Cardiac muscle cell (in vitro differentiated cells and primary cell): ENCODE results near the gene CPA1. TPM values are rescaled to one million over a fixed set of nuclear protein-coding genes. Genes with fewer than 3 reads are reported as not detected.

Experiments used
- DNase-seq, 2 donors: peaks; one replicate each; pipeline versions ENCODE4 v3.0.0 to v3.0.0-alpha.2; 2010 to 2017; ENCODE audit warnings: low read depth in 1 of 2, low spot score in 1 of 2
- H3K27ac ChIP-seq: fragments of 200-600 bp; sonication (generic); 2 replicates; pipeline ENCODE4 v1.5.1; 2016
- H3K27me3 ChIP-seq: fragments of 200-600 bp; sonication (generic); 2 replicates; pipeline ENCODE4 v1.6.0; 2016; ENCODE audit warnings: control low read depth
- H3K36me3 ChIP-seq: fragments of 200-600 bp; sonication (generic); 2 replicates; pipeline ENCODE4 v1.5.1; 2016; ENCODE audit warnings: control low read depth
- H3K4me1 ChIP-seq: fragments of 200-600 bp; sonication (generic); 2 replicates; pipeline ENCODE4 v1.8.1; 2017; ENCODE audit warnings: low read depth, mild to moderate bottlenecking, mixed run types
- H3K4me3 ChIP-seq: fragments of 200-600 bp; sonication (generic); 2 replicates; pipeline ENCODE4 v1.5.1; 2016; ENCODE audit warnings: mild to moderate bottlenecking
- H3K9me3 ChIP-seq: fragments of 200-600 bp; sonication (generic); 2 replicates; pipeline ENCODE4 v1.5.1; 2017; ENCODE audit warnings: low read depth, mild to moderate bottlenecking, control low read depth
- CTCF ChIP-seq: IDR thresholded peaks from 2 replicates; pipeline ENCODE4 v1.5.1; 2012; ENCODE audit warnings: low read depth, mild to moderate bottlenecking, low read length
- polyA plus RNA-seq: library from polyadenylated mRNA; unstranded; fragments of >200 nt; fragmentation: Nextera tagmentation; extraction: Ambion mirVana; gene quantifications from 2 replicates; pipeline ENCODE4 v1.2.1, GENCODE V29; 2016
- total RNA-seq: library from RNA; depleted of rRNA; stranded (reverse); fragments of >200 nt; gene quantifications from 2 replicates; pipeline ENCODE4 v1.2.3, GENCODE V29; 2016

Gene CPA1
- total and polyA plus RNA-seq, 2 experiments from 2014 or later = 3.5 to 4.3 TPM

- Histone ChIP-seq H3K4me3 (no peak overlapping the region), H3K27me3 (no peaks in the 10 kb centered on the region), H3K27ac (no peak overlapping the region), H3K36me3 (no peaks in the 10 kb centered on the region), H3K4me1 (peaks cover 27% of the 10 kb centered on the region), H3K9me3 (no peaks in the 10 kb centered on the region)
- no peak for TF ChIP-seq CTCF
- peak in 1 of 2 donors; percentile 11 for DNase-seq
Measured at GRCh38 chr7:130433301-130433700, 53.0 kb downstream of the CPA1 start.

DNA sequence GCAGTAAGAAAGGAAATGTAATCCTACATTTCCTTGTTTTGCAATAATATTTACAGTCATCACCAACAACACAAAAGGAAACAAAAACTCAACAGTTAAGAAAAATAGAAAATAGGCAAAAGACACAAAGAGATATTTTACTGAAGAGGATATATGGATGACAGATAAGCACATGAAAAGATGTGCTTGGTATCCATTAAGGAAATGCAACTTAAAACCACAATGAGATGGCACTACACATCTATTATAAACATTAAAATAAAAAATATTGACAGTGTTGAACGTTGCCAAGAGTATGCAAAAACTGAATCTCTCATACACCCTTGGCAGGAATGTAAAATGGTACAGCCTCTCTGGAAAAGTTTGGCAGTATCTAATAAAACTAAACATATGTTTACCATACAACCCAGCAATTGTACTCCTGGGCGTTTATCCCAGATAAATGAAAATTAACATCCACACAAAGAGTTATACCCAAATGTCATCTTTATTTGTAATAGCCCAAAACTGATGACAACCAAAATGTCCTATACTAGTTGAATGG is 55.1 kb downstream of the CPA1 start:
- Histone ChIP-seq H3K4me1 (peaks cover 26% of the 10 kb centered on the region), H3K27me3 (no peaks in the 10 kb centered on the region), H3K9me3 (no peaks in the 10 kb centered on the region), H3K36me3 (no peaks in the 10 kb centered on the region), H3K27ac (no peak overlapping the region), H3K4me3 (no peak overlapping the region)
- DNase-seq = no peak
- no peak for TF ChIP-seq CTCF

GRCh38 chr7:130436253-130436652 is 56.0 kb downstream of the CPA1 start:
- no peak for DNase-seq

More at GRCh38 chr7:130436253-130436652, 56.0 kb downstream of the CPA1 start:
- H3K9me3 ChIP-seq = no peaks in the 10 kb centered on the region
- TF ChIP-seq CTCF = no peak
- H3K36me3 ChIP-seq = no peaks in the 10 kb centered on the region
- no peaks in the 10 kb centered on the region for H3K27me3 ChIP-seq
- no peak overlapping the region for H3K4me3 ChIP-seq
- peaks cover 17% of the 10 kb centered on the region for H3K4me1 ChIP-seq
- no peak overlapping the region for H3K27ac ChIP-seq

Other genes starting within 250 kb of the CPA1 start
- 8.5 and 14.2 TPM in 2 replicates for gene TMEM209, start 175.1 kb upstream of the CPA1 start, total RNA-seq
- 14.0 and 18.2 TPM in 2 replicates for gene TMEM209, start 175.1 kb upstream of the CPA1 start, polyA plus RNA-seq
- gene SSMEM1, start 172.6 kb upstream of the CPA1 start, total RNA-seq = not detected in 2 replicates
- gene SSMEM1, start 172.6 kb upstream of the CPA1 start, polyA plus RNA-seq = not detected in 2 replicates
- 0.71 and 1.9 TPM in 2 replicates for gene CPA2, start 113.6 kb upstream of the CPA1 start, total RNA-seq
- 0.39 TPM in 1 of 2 replicates, not detected in the other for gene CPA2, start 113.6 kb upstream of the CPA1 start, polyA plus RNA-seq
- gene CPA4, start 87.3 kb upstream of the CPA1 start, total RNA-seq = 0.07 TPM in 1 of 2 replicates, not detected in the other
- 0.24 and 0.39 TPM in 2 replicates for gene CPA4, start 87.3 kb upstream of the CPA1 start, polyA plus RNA-seq
- gene CPA5, start 35.7 kb upstream of the CPA1 start, total RNA-seq = not detected in 2 replicates
- 0.98 TPM in 1 of 2 replicates, not detected in the other for gene CPA5, start 35.7 kb upstream of the CPA1 start, polyA plus RNA-seq
- gene CEP41, start 60.5 kb downstream of the CPA1 start, total RNA-seq = 8.0 and 10.7 TPM in 2 replicates
- gene CEP41, start 60.5 kb downstream of the CPA1 start, polyA plus RNA-seq = 27.4 and 48.8 TPM in 2 replicates
- 56.2 and 57.2 TPM in 2 replicates for gene MEST, start 111.6 kb downstream of the CPA1 start, total RNA-seq
- gene MEST, start 111.6 kb downstream of the CPA1 start, polyA plus RNA-seq = 91.6 and 98.3 TPM in 2 replicates